NCI-H1694 (cell line): ENCODE data around the gene SMIM10L2A.
A peak's percentile ranks its signal among the peaks of the same experiment; 100 is the strongest.
"Not testable (repeated sequence)": the region's sequence is repeated elsewhere in the genome, so short reads cannot be mapped to it uniquely, and the experiment has no call there.

ENCODE experiments used
- DNase-seq: peaks from one replicate; lab custom pipeline; 2025; lab: John Stamatoyannopoulos, UW

The SMIM10L2A gene

GRCh38 chrX:135423173-135423864 is 1.6 kb downstream of the SMIM10L2A start:
- not testable (repeated sequence) for DNase-seq

DNA sequence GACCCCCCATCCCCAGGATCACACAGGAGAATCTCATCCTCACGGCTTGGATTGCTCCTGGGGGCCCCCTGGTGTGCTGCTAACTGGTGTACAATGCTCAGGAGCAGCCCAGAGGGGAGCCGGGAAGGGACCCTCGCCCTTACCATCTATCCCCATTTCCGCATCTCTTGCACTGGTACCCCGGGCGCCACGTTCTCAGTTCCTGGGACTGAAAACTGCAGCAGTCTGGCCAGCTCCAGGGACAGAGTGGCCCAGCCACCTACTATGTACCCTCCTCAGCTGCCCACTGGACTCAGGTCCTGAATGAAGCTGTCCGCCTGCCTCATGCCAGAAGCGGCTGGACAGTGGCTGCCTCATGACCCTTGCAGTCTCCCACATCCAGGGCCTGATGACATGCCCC is 2.7 kb downstream of the SMIM10L2A start:
- DNase-seq: no peak

DNA sequence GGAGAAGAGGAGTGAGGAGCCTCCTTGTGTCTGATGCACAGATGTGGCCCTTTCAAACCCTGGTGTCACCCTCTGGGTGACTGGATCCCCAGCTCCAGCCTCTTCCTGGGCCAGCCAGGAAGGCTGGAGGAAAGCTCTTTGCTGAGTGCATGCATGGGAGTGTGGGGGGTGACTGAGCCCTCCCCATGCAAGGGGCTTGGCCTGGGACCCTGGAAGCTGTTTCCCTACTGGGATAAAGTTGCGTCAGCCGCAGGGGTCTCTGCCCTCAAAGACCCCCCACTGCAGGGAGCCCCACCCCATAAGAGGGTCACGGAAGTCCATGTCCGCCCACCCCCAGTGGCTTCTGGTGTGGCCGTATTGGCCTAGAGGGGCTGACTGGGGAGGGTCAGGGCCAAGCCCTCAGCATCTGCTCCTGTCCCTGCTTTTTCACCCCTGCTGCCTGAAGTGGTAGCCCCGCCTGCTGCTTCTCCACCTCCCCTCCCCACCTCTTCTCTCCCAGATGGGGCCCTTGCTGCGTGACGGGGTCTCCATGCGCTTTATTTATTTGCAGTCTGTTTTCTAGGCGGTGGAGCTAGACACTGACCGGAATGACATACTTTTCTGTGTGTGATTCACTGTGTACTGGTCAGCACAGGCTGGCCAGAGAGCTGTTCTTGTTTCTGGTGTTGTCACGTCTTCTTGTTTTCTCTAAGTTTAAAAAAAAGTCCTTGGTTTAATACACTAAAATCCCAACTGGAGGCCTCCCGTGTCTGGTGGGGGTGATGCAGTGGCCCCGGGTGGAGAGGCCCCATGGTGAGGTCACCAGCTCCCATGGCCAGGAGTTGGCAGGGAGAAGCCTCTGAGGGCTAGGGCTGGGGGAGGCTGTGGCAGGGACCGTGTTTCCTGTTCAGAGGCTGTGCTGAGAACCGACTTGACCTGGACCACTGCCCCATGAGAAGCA is 3.6 kb downstream of the SMIM10L2A start:
- DNase-seq: no peak

DNA sequence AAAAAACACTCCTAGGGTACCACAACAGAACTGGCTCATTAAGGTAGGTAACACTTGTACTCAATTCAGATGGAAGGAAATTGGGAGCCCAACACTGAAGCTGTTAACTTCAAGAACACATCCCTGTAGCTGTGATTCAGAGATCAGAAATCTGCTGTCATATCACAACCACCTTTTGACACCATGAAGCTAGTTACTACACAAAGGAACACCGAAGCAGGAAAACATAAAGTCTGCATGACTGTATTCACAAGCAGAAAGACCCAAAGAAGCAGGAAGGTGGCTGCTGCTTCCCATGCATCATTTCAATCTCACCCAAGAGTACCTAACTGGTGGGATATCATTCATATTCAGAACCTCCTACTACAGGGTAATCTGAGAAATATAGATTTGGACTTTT is 7.7 kb downstream of the SMIM10L2A start:
- no peak for DNase-seq

- no peak for DNase-seq
These were observed 10.1 kb downstream of the SMIM10L2A start for GRCh38 chrX:135431886-135432285.

DNA sequence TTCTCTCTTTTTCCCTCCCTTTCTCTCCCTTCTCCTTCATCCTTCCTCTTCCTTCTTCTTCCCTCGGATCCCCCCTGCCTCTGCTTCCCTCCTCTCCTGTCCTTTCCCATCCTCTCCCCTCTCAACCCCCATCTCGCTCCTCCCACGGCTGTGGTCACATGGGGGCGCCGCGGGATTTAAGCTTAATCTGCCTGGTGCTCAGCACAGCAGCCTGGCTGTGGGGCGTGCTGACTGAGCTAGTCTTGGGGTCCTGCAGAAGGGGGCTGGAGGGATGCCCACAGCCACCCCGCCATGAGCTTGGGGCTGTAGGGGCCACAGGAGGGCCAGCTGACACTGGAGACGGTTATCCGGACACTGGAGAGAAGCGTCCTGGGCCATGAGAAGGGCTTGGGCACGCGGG is 10.7 kb downstream of the SMIM10L2A start:
- peak; percentile 19 for DNase-seq

GRCh38 chrX:135432881-135433521 is 11.3 kb downstream of the SMIM10L2A start:
- DNase-seq: peak; percentile 57

DNA sequence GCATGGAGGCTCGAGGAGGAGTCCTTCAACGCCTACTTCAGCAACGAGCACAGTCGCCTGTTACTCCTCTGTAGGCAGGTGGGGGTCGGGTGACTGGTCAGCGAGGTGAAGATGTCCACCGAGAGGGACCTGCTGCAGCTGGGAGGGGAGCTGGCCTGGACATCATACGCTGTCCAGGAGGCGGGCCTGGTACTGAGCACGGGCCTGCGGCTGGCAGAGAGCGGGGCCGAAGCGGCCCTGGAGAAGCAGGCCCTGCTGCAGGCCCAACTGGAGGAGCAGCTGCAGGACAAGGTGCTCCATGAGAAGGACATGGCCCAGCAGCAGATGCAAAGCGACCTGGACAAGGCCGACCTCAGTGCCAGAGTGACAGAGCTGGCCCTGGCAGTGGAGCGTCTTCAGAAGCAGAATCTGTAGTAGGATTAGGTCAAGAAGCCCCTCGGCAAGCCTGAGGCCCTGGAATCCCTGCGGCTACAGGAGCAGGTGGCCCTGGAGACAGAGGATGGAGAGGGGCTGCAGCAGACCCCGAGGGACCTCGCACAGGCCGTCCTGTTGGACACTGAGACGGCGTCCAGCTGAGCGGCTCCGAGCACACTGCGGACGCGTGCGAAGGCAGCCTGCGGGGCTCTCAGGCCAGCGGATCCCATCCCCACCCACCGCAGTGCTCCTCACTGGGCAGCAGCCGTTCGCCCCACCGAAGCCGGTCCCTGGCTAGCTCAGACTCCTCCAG is 11.9 kb downstream of the SMIM10L2A start:
- DNase-seq: no peak

GRCh38 chrX:135434258-135435138 is 12.8 kb downstream of the SMIM10L2A start:
- DNase-seq: no peak

DNA sequence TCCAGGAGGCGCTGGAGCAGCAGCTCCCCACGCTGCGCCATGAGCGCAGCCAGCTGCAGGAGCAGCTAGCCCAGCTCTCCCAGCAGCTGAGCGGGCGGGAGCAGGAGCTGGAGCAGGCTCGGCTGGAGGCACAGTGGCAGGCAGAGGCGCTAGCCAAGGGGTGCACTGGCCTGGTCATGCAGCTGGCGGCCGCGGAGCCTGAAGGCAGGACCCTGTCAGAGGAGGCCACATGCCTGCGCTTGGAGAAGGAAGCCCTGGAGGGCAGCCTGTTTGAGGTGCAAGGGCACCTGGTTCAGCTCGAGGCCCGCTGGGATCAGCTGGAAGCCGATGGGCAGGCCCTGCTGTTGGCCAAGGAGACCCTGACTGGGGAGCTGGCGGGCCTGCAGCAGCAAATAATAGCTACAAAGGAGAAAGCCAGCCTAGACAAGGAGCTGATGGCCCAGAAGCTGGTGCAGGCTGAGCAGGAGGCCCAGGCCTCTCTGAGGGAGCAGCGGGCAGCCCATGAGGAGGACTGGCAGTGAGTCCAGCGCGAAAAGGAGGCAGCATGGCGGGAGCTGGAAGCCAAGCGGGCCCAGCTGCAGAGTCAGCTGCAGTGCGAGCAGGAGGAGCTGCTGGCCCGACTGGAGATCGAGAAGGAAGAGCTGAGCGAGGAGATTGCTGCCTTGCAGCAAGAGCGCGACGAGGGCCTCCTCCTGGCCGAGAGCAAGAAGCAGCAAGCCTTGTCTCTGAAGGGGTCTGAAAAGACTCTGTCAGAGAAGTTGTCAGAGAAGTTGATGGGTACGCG is 13.6 kb downstream of the SMIM10L2A start:
- DNase-seq: no peak

DNA sequence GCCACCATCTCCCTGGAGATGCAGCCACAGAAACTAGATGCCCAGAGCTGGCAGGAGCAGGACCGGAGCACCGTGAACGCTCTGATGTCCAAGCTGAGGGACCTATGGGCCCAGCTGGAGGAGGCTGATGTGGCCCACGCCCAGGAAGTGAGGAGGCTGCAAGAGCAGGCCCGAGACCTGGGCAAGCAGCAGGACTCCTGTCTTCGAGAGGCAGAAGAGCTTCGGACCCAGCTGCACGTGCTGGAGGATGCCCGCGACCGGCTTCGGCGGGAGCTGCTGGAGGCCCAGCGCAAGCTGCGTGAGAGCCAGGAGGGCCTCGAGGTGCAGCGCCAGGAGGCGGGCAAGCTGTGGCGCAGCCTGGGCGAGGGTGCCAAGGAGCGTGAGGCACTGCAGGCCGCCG is 14.2 kb downstream of the SMIM10L2A start:
- DNase-seq: no peak

DNA sequence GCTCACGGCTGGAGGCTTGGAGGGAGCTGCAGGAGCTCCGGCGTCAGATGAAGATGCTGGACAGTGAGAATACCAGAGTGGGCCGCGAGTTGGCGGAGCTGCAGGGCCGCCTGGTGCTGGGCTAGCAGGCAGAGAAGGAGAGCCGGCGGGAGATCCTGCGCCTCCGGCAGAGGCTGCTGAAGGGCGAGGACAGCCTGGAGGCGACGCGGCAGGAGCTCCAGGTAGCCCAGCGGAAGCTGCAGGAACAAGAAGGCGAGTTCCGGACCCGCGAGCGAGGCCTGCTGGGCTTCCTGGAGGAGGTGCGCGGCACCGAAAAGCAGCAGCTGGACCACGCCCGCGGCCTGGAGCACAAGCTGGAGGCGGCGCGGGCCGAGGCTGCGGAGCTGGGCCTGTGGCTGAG is 14.7 kb downstream of the SMIM10L2A start:
- DNase-seq: no peak

DNA sequence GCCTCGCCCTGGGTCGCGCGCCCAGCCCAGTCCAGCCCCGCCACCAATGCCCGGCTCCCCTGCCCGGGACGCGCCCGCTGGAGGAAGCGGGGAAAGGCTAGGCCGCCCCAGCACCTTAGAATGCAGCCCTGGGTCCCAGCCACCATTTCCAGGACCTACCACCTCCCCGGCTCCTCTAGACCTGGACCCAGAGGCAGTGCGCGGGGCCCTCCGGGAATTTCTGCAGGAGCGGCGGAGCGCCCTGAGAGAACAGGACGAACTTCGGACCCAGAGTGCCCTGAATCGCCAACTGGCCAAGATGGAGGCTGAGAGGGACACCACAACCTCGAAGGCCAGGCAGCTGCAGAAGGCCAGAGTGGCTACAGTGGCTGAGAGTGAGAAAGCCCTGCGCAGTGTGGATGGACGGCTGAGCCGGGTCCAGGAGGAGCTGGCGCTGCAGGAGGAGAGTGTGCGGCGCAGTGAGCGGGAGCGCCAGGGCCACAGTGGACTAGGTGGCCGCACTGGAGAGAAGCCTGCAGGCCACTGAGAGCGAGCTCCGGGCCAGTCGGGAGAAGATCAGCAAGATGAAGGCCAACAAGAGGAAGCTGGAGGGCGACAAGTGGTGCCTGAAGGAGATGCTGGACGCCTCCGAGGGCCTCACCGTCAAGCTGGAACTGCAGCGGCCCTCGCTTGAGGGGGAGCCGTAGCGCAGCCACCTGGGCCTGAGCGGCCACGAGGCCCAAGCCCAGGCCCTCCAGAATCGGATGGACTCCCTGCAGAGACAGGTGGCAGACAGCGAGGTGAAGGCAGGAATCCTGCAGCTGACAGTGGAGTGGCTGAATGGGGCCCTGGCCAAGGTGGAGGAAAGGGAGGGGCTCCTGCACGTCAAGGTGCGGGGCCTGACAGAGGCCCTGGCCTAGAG is 15.5 kb downstream of the SMIM10L2A start:
- no peak for DNase-seq

GRCh38 chrX:135437867-135438733 is 16.4 kb downstream of the SMIM10L2A start:
- no peak for DNase-seq

DNA sequence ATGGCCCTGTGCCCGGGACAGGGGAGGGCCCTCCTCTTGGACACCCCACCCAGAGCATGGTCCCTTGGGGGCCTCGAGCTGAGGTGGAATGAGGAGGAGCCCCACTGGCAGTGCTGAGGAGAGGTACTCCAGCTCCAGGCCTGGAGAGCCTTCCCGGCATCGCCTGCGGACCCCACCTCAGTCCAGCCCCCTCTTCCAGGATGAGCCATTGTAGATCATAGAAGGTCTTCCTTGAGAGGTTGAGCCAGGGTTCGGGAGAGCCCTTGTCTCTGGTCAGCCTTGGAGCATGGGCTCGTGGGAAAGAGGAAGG is 16.9 kb downstream of the SMIM10L2A start:
- no peak for DNase-seq

DNA sequence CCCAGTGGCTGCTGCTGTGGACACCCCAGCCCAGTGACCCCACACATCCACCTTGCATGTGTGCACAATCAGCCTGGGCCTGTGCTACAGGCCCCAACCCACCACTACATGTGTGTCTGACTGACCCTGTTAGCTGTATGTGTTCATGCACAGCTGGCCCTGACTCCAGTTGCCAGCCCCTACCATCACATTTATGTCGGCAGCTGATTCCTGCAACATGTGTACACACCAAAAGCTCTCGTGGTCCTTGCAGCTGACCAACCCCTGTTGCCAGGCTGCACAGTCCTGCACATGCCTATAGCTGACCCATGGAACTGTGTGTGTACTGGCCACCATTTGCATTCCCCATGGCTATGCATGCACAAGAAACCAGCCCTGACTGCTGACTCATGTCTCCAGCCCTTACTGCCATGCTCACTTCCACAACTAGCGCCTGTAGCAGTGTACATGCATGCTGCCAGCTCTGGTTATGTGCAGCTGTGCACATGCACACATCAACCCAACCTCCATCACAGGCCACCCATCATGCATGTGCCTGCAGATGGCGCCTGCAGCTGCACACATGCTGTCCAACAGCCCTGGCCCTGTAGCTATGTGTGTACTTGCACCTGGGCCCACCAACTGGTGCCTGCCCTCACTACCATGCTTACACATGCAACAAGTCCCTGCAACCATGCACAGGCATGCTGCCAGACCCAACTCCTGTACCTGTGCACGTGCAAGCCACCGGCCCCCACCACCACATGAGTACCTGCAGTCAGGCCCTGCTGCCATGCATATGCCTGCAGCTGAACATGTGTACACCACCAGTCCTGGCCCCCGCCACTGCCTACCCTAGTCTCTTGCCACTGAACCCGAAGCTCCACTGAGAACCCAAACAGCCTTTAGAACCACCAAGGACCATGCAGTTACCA is 28.1 kb downstream of the SMIM10L2A start:
- DNase-seq: no peak

DNA sequence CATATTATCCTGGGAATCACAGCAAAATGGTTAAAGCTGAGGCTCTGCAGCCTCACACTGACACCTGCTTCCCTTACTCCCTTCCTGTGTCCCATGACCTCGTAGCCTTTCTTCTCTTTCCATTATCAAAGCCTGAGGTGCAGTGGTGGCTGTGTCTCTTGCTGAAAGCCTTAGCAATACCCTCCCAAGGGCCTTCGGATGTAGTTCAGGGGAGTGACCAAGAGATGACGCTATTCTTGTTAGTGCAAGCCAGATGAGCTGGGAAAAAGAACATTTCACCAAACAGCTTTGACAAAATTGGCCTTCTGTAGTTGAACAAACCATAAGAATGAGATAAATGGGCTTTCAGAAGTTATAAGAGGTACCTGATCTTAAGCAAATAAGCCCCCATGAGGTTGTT is 31.6 kb downstream of the SMIM10L2A start:
- no peak for DNase-seq
